IMR-90 (cell line): Measurements from ENCODE around the gene LRRC8B. TPM values are rescaled to one million over a fixed set of nuclear protein-coding genes. Genes with fewer than 3 reads are reported as not detected.

Experiments used
- ATAC-seq: fragments of 200-7000 bp; cut with Tn5 transposase; 2 replicates; pipeline ENCODE4 v1.9.1; 2020; ENCODE audit warnings: low read depth, mild to moderate bottlenecking, moderate library complexity
- BruUV-seq: library from RNA; stranded (reverse); fragments of 400-500 nt; replicated peaks from 2 replicates; lab custom pipeline; 2021; lab: Mats Ljungman, UMichigan
- CTCF ChIA-PET: fragments of 300-600 bp; formaldehyde crosslinking; extraction: SDS; loops from one replicate; lab custom pipeline; 2021; ENCODE audit warnings: antibody characterized with exemption; lab: Yijun Ruan, JAX
- POLR2A ChIA-PET: fragments of 300-600 bp; sonication (Branson Sonifier 250); formaldehyde crosslinking; loops from one replicate; lab custom pipeline; 2022; ENCODE audit warnings: antibody characterized with exemption; ENCODE audit not compliant: unreplicated experiment; lab: Charles Lee
- DNase-seq: peaks from one replicate; pipeline ENCODE4 v3.0.0; 2013
- H2AFZ ChIP-seq: replicated peaks from 2 replicates; pipeline ENCODE3; 2013; ENCODE audit warnings: low read length, mild to moderate bottlenecking; ENCODE audit not compliant: poor library complexity
- H2AK5ac ChIP-seq: 2 replicates; pipeline ENCODE4 v1.6.1; 2013; ENCODE audit warnings: low read depth, low read length, inconsistent platforms
- H2AK9ac ChIP-seq: replicated peaks from 2 replicates; pipeline ENCODE3; 2013; ENCODE audit warnings: mild to moderate bottlenecking, low read depth, low read length, moderate library complexity; ENCODE audit not compliant: poor library complexity
- H2BK120ac ChIP-seq: 2 replicates; pipeline ENCODE4 v1.6.1; 2013; ENCODE audit warnings: low read depth, low read length, inconsistent platforms
- H2BK15ac ChIP-seq: 3 replicates; pipeline ENCODE4 v1.6.1; 2013; ENCODE audit warnings: low read depth, low read length, inconsistent platforms
- H2BK20ac ChIP-seq: 2 replicates; pipeline ENCODE4 v1.6.1; 2013; ENCODE audit warnings: low read depth, mild to moderate bottlenecking, inconsistent platforms, low read length, moderate library complexity
- H2BK5ac ChIP-seq: 2 replicates; pipeline ENCODE4 v1.6.1; 2013; ENCODE audit warnings: mild to moderate bottlenecking, low read depth, low read length, inconsistent platforms; ENCODE audit not compliant: poor library complexity, severe bottlenecking
- H3K14ac ChIP-seq: replicated peaks from 2 replicates; pipeline ENCODE4 v1.6.1; 2013; ENCODE audit warnings: low read depth, low read length, inconsistent platforms
- H3K18ac ChIP-seq: 2 replicates; pipeline ENCODE4 v1.6.1; 2013; ENCODE audit warnings: low read depth, low read length, control low read depth
- H3K23ac ChIP-seq: 2 replicates; pipeline ENCODE4 v1.6.1; 2013; ENCODE audit warnings: low read depth, low read length, inconsistent platforms
- H3K27ac ChIP-seq: 2 replicates; pipeline ENCODE4 v1.5.1; 2013; ENCODE audit warnings: mild to moderate bottlenecking, control low read depth, low read length; ENCODE audit not compliant: insufficient read depth
- H3K27me3 ChIP-seq: 2 replicates; pipeline ENCODE4 v1.6.1; 2013; ENCODE audit warnings: low read length; ENCODE audit not compliant: control insufficient read depth, insufficient read depth
- H3K36me3 ChIP-seq: 2 replicates; pipeline ENCODE4 v1.6.1; 2013; ENCODE audit warnings: low read length, mixed read lengths; ENCODE audit not compliant: control insufficient read depth, insufficient read depth
- H3K4ac ChIP-seq: 2 replicates; pipeline ENCODE4 v1.6.1; 2013; ENCODE audit warnings: low read depth, low read length, inconsistent platforms
- H3K4me1 ChIP-seq: 2 replicates; pipeline ENCODE4 v1.6.1; 2013; ENCODE audit warnings: low read length, mixed read lengths; ENCODE audit not compliant: control insufficient read depth, insufficient read depth
- H3K4me2 ChIP-seq: 2 replicates; pipeline ENCODE4 v1.6.1; 2013; ENCODE audit warnings: low read depth, mild to moderate bottlenecking, control low read depth, low read length, moderate library complexity
- H3K4me3 ChIP-seq: 2 replicates; pipeline ENCODE4 v1.5.1; 2013; ENCODE audit warnings: low read depth, mild to moderate bottlenecking, control low read depth, low read length, moderate library complexity; ENCODE audit not compliant: insufficient read depth
- H3K56ac ChIP-seq: 2 replicates; pipeline ENCODE4 v1.6.1; 2013; ENCODE audit warnings: low read length, inconsistent platforms; ENCODE audit not compliant: insufficient read depth; ENCODE audit errors: extremely low read depth
- H3K79me1 ChIP-seq, 2 experiments: 2 replicates each; pipeline ENCODE4 v1.6.1; 2013; ENCODE audit warnings: low read length in 2 of 2, inconsistent platforms in 1 of 2, low read depth in 1 of 2
- H3K9ac ChIP-seq: 2 replicates; pipeline ENCODE4 v1.6.1; 2013; ENCODE audit warnings: low read depth, low read length, control low read depth
- H3K9me1 ChIP-seq: 2 replicates; pipeline ENCODE4 v1.6.1; 2013; ENCODE audit warnings: low read length, inconsistent platforms; ENCODE audit not compliant: insufficient read depth
- H3K9me3 ChIP-seq: 2 replicates; pipeline ENCODE4 v1.6.1; 2013; ENCODE audit warnings: low read length; ENCODE audit not compliant: control insufficient read depth, insufficient read depth
- H4K20me1 ChIP-seq: 2 replicates; pipeline ENCODE4 v1.6.1; 2013; ENCODE audit warnings: low read length, inconsistent platforms; ENCODE audit not compliant: insufficient read depth
- H4K5ac ChIP-seq: 2 replicates; pipeline ENCODE4 v1.6.1; 2013; ENCODE audit warnings: mild to moderate bottlenecking, low read depth, low read length, control low read depth
- H4K8ac ChIP-seq, 2 experiments: 2 replicates each; pipeline ENCODE4 v1.6.1; 2013; ENCODE audit warnings: low read depth in 2 of 2, low read length in 2 of 2, control low read depth in 1 of 2, inconsistent platforms in 1 of 2
- H4K91ac ChIP-seq: 2 replicates; pipeline ENCODE4 v1.6.1; 2013; ENCODE audit warnings: low read depth, low read length, inconsistent platforms; ENCODE audit not compliant: insufficient read depth
- BHLHE40 ChIP-seq: fragments of 150-350 bp; IDR thresholded peaks from 2 replicates; pipeline ENCODE4 v1.6.1; 2016; ENCODE audit warnings: mild to moderate bottlenecking, low read depth, low read length
- CEBPB ChIP-seq: IDR thresholded peaks from 2 replicates; pipeline ENCODE4 v1.6.1; 2012; ENCODE audit warnings: low read depth, low read length, improper control_type of control experiment
- CHD1 ChIP-seq: IDR thresholded peaks from 2 replicates; pipeline ENCODE4 v1.6.1; 2012; ENCODE audit warnings: low read depth, low read length, improper control_type of control experiment
- ELK1 ChIP-seq: fragments of 150-350 bp; IDR thresholded peaks from 2 replicates; pipeline ENCODE4 v1.6.1; 2016; ENCODE audit warnings: low read depth, mild to moderate bottlenecking, low read length, moderate library complexity, borderline replicate concordance
- MAZ ChIP-seq: IDR thresholded peaks from 2 replicates; pipeline ENCODE4 v1.6.1; 2012; ENCODE audit warnings: low read depth, mild to moderate bottlenecking, low read length, improper control_type of control experiment, moderate library complexity, borderline replicate concordance
- RAD21 ChIP-seq: IDR thresholded peaks from 2 replicates; pipeline ENCODE4 v1.6.1; 2012; ENCODE audit warnings: low read length, improper control_type of control experiment
- RFX5 ChIP-seq: IDR thresholded peaks from 2 replicates; pipeline ENCODE4 v1.8.0; 2012; ENCODE audit warnings: low read depth, mild to moderate bottlenecking, low read length, moderate library complexity
- WGBS, 2 experiments: methylation state at CpG; one replicate each; pipeline versions ENCODE4 v1.1.5 to v1.1.7; 2013; ENCODE audit warnings: missing lambda C conversion rate in 2 of 2; ENCODE audit not compliant: insufficient read length in 1 of 2; ENCODE audit errors: extremely low coverage in 2 of 2; 5-methylcytosine and 5-hydroxymethylcytosine counted together
- dilution Hi-C: fragments of 300-500 bp; cut with HindIII; formaldehyde crosslinking; loops from one replicate; pipeline ENCODE4 v1.14.3; 2018; ENCODE audit warnings: low sequenced_read_pairs; ENCODE audit not compliant: unreplicated experiment
- in situ Hi-C: fragments of 300-500 bp; cut with MboI; formaldehyde crosslinking; loops from 3 replicates; pipeline ENCODE4 v1.14.3; 2019; ENCODE audit warnings: low sequenced_read_pairs, inconsistent platforms, mixed read lengths
- intact Hi-C: fragments of 100-400 bp; cut with micrococcal nuclease; formaldehyde crosslinking; loops from 2 replicates; pipeline ENCODE4 v1.10.0; 2022
- polyA plus RNA-seq, 3 experiments: library from polyadenylated mRNA; depleted of rRNA; stranded (reverse); fragments of >200 nt; gene quantifications; 2 replicates each; pipeline ENCODE4 v1.2.3, GENCODE V29; 2012; ENCODE audit warnings: low replicate concordance in 1 of 3
- total RNA-seq: library from RNA; depleted of rRNA; stranded (reverse); fragments of >200 nt; gene quantifications from 2 replicates; pipeline ENCODE4 v1.2.3, GENCODE V29; 2012
- TF ChIP-seq, protein P1 (sequence below): fragments of 150-350 bp; IDR thresholded peaks from 2 replicates; pipeline ENCODE4 v1.6.1; 2017; ENCODE audit warnings: mild to moderate bottlenecking, antibody characterized with exemption, low read length, low read depth

LRRC8B gene
- total and polyA plus RNA-seq, 2 of the 4 experiments (the other 2 are of a cell fraction) = 0.74 to 1.8 TPM

DNA sequence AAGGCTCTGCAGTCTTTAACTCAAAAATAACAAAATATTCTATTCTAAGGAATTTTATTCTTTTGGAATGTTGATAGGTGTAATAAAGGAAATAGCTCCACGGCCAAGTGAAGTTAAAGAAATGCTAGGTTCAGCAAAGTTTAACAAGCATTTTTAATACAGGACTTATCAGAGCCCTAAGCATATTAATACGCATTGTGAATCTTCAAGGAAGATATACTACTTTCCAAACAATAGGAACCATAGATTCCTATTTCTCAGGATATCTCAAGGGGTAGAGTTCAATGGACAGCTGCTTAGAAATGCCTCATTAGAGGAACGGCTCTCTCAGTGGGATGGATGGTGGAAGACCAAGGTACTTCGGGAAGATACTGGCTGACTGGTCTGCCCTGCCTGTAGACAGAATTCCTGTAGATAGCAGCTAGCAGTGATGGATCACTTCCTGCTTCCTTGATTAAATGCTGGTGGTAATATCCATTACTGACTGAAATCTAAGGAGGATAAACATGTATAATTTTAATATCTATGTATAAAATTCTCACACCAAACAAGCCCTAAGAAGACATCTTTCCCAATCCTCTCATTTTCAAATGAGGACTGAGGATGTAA is 100.2 kb downstream of the LRRC8B start:
- H3K4me1 ChIP-seq = no peaks in the 10 kb centered on the region
- H3K14ac ChIP-seq = no peak overlapping the region
- BruUV-seq = no TSS peak
- no peak overlapping the region for H2BK15ac ChIP-seq
- no peak for DNase-seq
- H3K4me2 ChIP-seq = no peak overlapping the region
- no peak overlapping the region for H3K18ac ChIP-seq
- no peaks in the 10 kb centered on the region for H3K9me3 ChIP-seq
- WGBS, 2 experiments = 33% methylated on average over 2 of the region's 4 CpGs; no CpG with 5 or more reads in 1 of the 2 experiments
- intact Hi-C loops = no loop called here
- H3K23ac ChIP-seq = no peak overlapping the region
- CTCF ChIA-PET = interaction anchor here (1.2 kb wide), 1 partner anchor 141 kb away, joined by 4 read pairs; no protein-coding TSS in a partner anchor
- no peaks in the 10 kb centered on the region for H3K36me3 ChIP-seq
- H4K91ac ChIP-seq = no peak overlapping the region
- H2BK20ac ChIP-seq = no peak overlapping the region
- in situ Hi-C loops = no loop called here
- dilution Hi-C loops = no loop called here
- no peak overlapping the region for H3K4ac ChIP-seq
- H4K8ac ChIP-seq = no peak overlapping the region
- no peak overlapping the region for H3K56ac ChIP-seq
- no peak overlapping the region for H2AK9ac ChIP-seq
- H2AFZ ChIP-seq = no peak overlapping the region
- H3K79me1 ChIP-seq = no peaks in the 10 kb centered on the region; a peak in 1 of 4 replicates
- H3K27me3 ChIP-seq = no peaks in the 10 kb centered on the region
- no peak overlapping the region for H2BK5ac ChIP-seq
- no peak overlapping the region for H3K9ac ChIP-seq
- H4K20me1 ChIP-seq = no peaks in the 10 kb centered on the region
- TF ChIP-seq CHD1 = no peak
- TF ChIP-seq ELK1 = no peak
- TF ChIP-seq CEBPB = no peak
- no peak for TF ChIP-seq RFX5
- no peak for TF ChIP-seq MAZ
- no peak for TF ChIP-seq RAD21
- no peak for TF ChIP-seq BHLHE40
- TF ChIP-seq, protein P1, sequence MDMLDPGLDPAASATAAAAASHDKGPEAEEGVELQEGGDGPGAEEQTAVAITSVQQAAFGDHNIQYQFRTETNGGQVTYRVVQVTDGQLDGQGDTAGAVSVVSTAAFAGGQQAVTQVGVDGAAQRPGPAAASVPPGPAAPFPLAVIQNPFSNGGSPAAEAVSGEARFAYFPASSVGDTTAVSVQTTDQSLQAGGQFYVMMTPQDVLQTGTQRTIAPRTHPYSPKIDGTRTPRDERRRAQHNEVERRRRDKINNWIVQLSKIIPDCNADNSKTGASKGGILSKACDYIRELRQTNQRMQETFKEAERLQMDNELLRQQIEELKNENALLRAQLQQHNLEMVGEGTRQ = no peak
- no peak for ATAC-seq
- POLR2A ChIA-PET = no interaction called here
- no peak overlapping the region for H4K5ac ChIP-seq
- H3K27ac ChIP-seq = no peak overlapping the region
- H3K4me3 ChIP-seq = no peak overlapping the region
- H3K9me1 ChIP-seq = no peaks in the 10 kb centered on the region; the same call in 1 of the 2 replicates
- no peak overlapping the region for H2AK5ac ChIP-seq
- no peak overlapping the region for H2BK120ac ChIP-seq
